EH (cell line): ENCODE measurements around the gene OR1F1.

Experiments
- DNase-seq: peaks from one replicate; pipeline ENCODE4 v3.0.0-alpha.2; 2015; ENCODE audit warnings: low read depth

The OR1F1 gene

GRCh38 chr16:3249020-3249419 lies 61.0 kb downstream of the OR1F1 start:
- DNase-seq = no peak

- no peak for DNase-seq
These were observed 61.4 kb downstream of the OR1F1 start for GRCh38 chr16:3249451-3249850.

- DNase-seq = no peak
These were observed 65.0 kb downstream of the OR1F1 start for GRCh38 chr16:3252967-3253366.

- DNase-seq = no peak
These were observed 66.3 kb downstream of the OR1F1 start for GRCh38 chr16:3254309-3254708.
